ENCODE data around the gene BRINP3. TPM values are rescaled to one million over a fixed set of nuclear protein-coding genes. Genes with fewer than 3 reads are reported as not detected.
A peak's percentile ranks its signal among the peaks of the same experiment; 100 is the strongest.

BRINP3 gene
- polyA plus RNA-seq, 1 donor from 2014 or later = 7.7 TPM

GRCh38 chr1:190479050-190479397 lies 1.4 kb upstream of the BRINP3 start:
- Histone ChIP-seq H3K79me2 (replicated peaks; ENCODE audit: insufficient read depth, low read length) (no peaks in the 10 kb centered on the region), H3F3A (ENCODE audit: insufficient read depth, low read length, poor library complexity, severe bottlenecking) (peaks cover 9% of the 10 kb centered on the region), H3K4me2 (ENCODE audit: low read length) (peak overlapping the region; percentile 74), H3K4me3 (ENCODE audit: low read length) (peak overlapping the region; percentile 76), H3K27ac (ENCODE audit: low read length) (peak overlapping the region; percentile 59), H3K9ac (ENCODE audit: low read length) (peak overlapping the region; percentile 60), H3K27me3 (ENCODE audit: insufficient read depth, low read depth, low read length) (peaks cover 35% of the 10 kb centered on the region), H3K36me3 (ENCODE audit: insufficient read depth, low read length) (no peaks in the 10 kb centered on the region), H3K9me2 (ENCODE audit: insufficient read depth, low read length) (no peaks in the 10 kb centered on the region), H4K20me1 (ENCODE audit: insufficient read depth) (no peaks in the 10 kb centered on the region), H2AFZ (ENCODE audit: low read depth, low read length) (no peak overlapping the region), H3K9me3 (ENCODE audit: low read length) (no peaks in the 10 kb centered on the region)
- TF ChIP-seq RAD21 (conservative IDR thresholded peaks at IDR 0.05) (no peak), POLR2AphosphoS5 (IDR thresholded peaks at IDR 0.05) (no peak), EP300 (conservative IDR thresholded peaks at IDR 0.05; ENCODE audit: poor library complexity, severe bottlenecking) (no peak), CTCF (IDR thresholded peaks at IDR 0.05; ENCODE audit: poor library complexity, severe bottlenecking) (no peak), EZH2 (IDR thresholded peaks at IDR 0.05; ENCODE audit: borderline replicate concordance, insufficient read depth, low read length, poor library complexity, severe bottlenecking) (no peak), TAF1 (IDR thresholded peaks at IDR 0.05; ENCODE audit: low read depth) (no peak), MXI1 (conservative IDR thresholded peaks at IDR 0.05; ENCODE audit: poor library complexity, severe bottlenecking) (no peak), SMC3 (conservative IDR thresholded peaks at IDR 0.05; ENCODE audit: poor library complexity) (no peak), REST (IDR thresholded peaks at IDR 0.05; ENCODE audit: borderline replicate concordance) (no peak)

- H3F3A ChIP-seq (ENCODE audit: insufficient read depth, low read length, poor library complexity, severe bottlenecking) = peaks cover 9% of the 10 kb centered on the region
- no peaks in the 10 kb centered on the region for H3K36me3 ChIP-seq (ENCODE audit: insufficient read depth, low read length)
- peak overlapping the region; percentile 74 for H3K4me2 ChIP-seq (ENCODE audit: low read length)
- H3K9me3 ChIP-seq (ENCODE audit: low read length) = no peaks in the 10 kb centered on the region
- H4K20me1 ChIP-seq (ENCODE audit: insufficient read depth) = no peaks in the 10 kb centered on the region
- peak overlapping the region; percentile 59 for H3K27ac ChIP-seq (ENCODE audit: low read length)
- H3K9me2 ChIP-seq (ENCODE audit: insufficient read depth, low read length) = no peaks in the 10 kb centered on the region
- H3K4me3 ChIP-seq (ENCODE audit: low read length) = peak overlapping the region; percentile 76
- H2AFZ ChIP-seq (ENCODE audit: low read depth, low read length) = peak overlapping the region; percentile 46
- no peaks in the 10 kb centered on the region for H3K79me2 ChIP-seq (replicated peaks; ENCODE audit: insufficient read depth, low read length)
- TF ChIP-seq SMC3 (conservative IDR thresholded peaks at IDR 0.05; ENCODE audit: poor library complexity) = no peak
- TF ChIP-seq POLR2AphosphoS5 (IDR thresholded peaks at IDR 0.05) = no peak
- TF ChIP-seq RAD21 (conservative IDR thresholded peaks at IDR 0.05) = peak; percentile 46
- TF ChIP-seq EP300 (conservative IDR thresholded peaks at IDR 0.05; ENCODE audit: poor library complexity, severe bottlenecking) = no peak
- no peak for TF ChIP-seq TAF1 (IDR thresholded peaks at IDR 0.05; ENCODE audit: low read depth)
- peak; percentile 48 for TF ChIP-seq MXI1 (conservative IDR thresholded peaks at IDR 0.05; ENCODE audit: poor library complexity, severe bottlenecking)
- no peak for TF ChIP-seq EZH2 (IDR thresholded peaks at IDR 0.05; ENCODE audit: borderline replicate concordance, insufficient read depth, low read length, poor library complexity, severe bottlenecking)
- peak; percentile 24 for TF ChIP-seq REST (IDR thresholded peaks at IDR 0.05; ENCODE audit: borderline replicate concordance)
- TF ChIP-seq CTCF (IDR thresholded peaks at IDR 0.05; ENCODE audit: poor library complexity, severe bottlenecking) = peak; percentile 46
- peak overlapping the region; percentile 60 for H3K9ac ChIP-seq (ENCODE audit: low read length)
- H3K27me3 ChIP-seq (ENCODE audit: insufficient read depth, low read depth, low read length) = peaks cover 35% of the 10 kb centered on the region
Observed at GRCh38 chr1:190478149-190479049, 735 bp upstream of the BRINP3 start.
